IMR-90 (cell line): ENCODE results near the gene LGI1. TPM values are rescaled to one million over a fixed set of nuclear protein-coding genes. Genes with fewer than 3 reads are reported as not detected.

ENCODE experiments used
- ATAC-seq: fragments of 200-7000 bp; cut with Tn5 transposase; 2 replicates; pipeline ENCODE4 v1.9.1; 2020; ENCODE audit warnings: low read depth, mild to moderate bottlenecking, moderate library complexity
- BruUV-seq: library from RNA; stranded (reverse); fragments of 400-500 nt; replicated peaks from 2 replicates; lab custom pipeline; 2021; lab: Mats Ljungman, UMichigan
- CTCF ChIA-PET: fragments of 300-600 bp; formaldehyde crosslinking; extraction: SDS; loops from one replicate; lab custom pipeline; 2021; ENCODE audit warnings: antibody characterized with exemption; lab: Yijun Ruan, JAX
- POLR2A ChIA-PET: fragments of 300-600 bp; sonication (Branson Sonifier 250); formaldehyde crosslinking; loops from one replicate; lab custom pipeline; 2022; ENCODE audit warnings: antibody characterized with exemption; ENCODE audit not compliant: unreplicated experiment; lab: Charles Lee
- DNase-seq: peaks from one replicate; pipeline ENCODE4 v3.0.0; 2013
- H2AFZ ChIP-seq: replicated peaks from 2 replicates; pipeline ENCODE3; 2013; ENCODE audit warnings: low read length, mild to moderate bottlenecking; ENCODE audit not compliant: poor library complexity
- H2AK5ac ChIP-seq: 2 replicates; pipeline ENCODE4 v1.6.1; 2013; ENCODE audit warnings: low read depth, low read length, inconsistent platforms
- H2AK9ac ChIP-seq: replicated peaks from 2 replicates; pipeline ENCODE3; 2013; ENCODE audit warnings: mild to moderate bottlenecking, low read depth, low read length, moderate library complexity; ENCODE audit not compliant: poor library complexity
- H2BK120ac ChIP-seq: 2 replicates; pipeline ENCODE4 v1.6.1; 2013; ENCODE audit warnings: low read depth, low read length, inconsistent platforms
- H2BK15ac ChIP-seq: 3 replicates; pipeline ENCODE4 v1.6.1; 2013; ENCODE audit warnings: low read depth, low read length, inconsistent platforms
- H2BK20ac ChIP-seq: 2 replicates; pipeline ENCODE4 v1.6.1; 2013; ENCODE audit warnings: low read depth, mild to moderate bottlenecking, inconsistent platforms, low read length, moderate library complexity
- H2BK5ac ChIP-seq: 2 replicates; pipeline ENCODE4 v1.6.1; 2013; ENCODE audit warnings: mild to moderate bottlenecking, low read depth, low read length, inconsistent platforms; ENCODE audit not compliant: poor library complexity, severe bottlenecking
- H3K14ac ChIP-seq: replicated peaks from 2 replicates; pipeline ENCODE4 v1.6.1; 2013; ENCODE audit warnings: low read depth, low read length, inconsistent platforms
- H3K18ac ChIP-seq: 2 replicates; pipeline ENCODE4 v1.6.1; 2013; ENCODE audit warnings: low read depth, low read length, control low read depth
- H3K23ac ChIP-seq: 2 replicates; pipeline ENCODE4 v1.6.1; 2013; ENCODE audit warnings: low read depth, low read length, inconsistent platforms
- H3K27ac ChIP-seq: 2 replicates; pipeline ENCODE4 v1.5.1; 2013; ENCODE audit warnings: mild to moderate bottlenecking, control low read depth, low read length; ENCODE audit not compliant: insufficient read depth
- H3K27me3 ChIP-seq: 2 replicates; pipeline ENCODE4 v1.6.1; 2013; ENCODE audit warnings: low read length; ENCODE audit not compliant: control insufficient read depth, insufficient read depth
- H3K36me3 ChIP-seq: 2 replicates; pipeline ENCODE4 v1.6.1; 2013; ENCODE audit warnings: low read length, mixed read lengths; ENCODE audit not compliant: control insufficient read depth, insufficient read depth
- H3K4ac ChIP-seq: 2 replicates; pipeline ENCODE4 v1.6.1; 2013; ENCODE audit warnings: low read depth, low read length, inconsistent platforms
- H3K4me1 ChIP-seq: 2 replicates; pipeline ENCODE4 v1.6.1; 2013; ENCODE audit warnings: low read length, mixed read lengths; ENCODE audit not compliant: control insufficient read depth, insufficient read depth
- H3K4me2 ChIP-seq: 2 replicates; pipeline ENCODE4 v1.6.1; 2013; ENCODE audit warnings: low read depth, mild to moderate bottlenecking, control low read depth, low read length, moderate library complexity
- H3K4me3 ChIP-seq: 2 replicates; pipeline ENCODE4 v1.5.1; 2013; ENCODE audit warnings: low read depth, mild to moderate bottlenecking, control low read depth, low read length, moderate library complexity; ENCODE audit not compliant: insufficient read depth
- H3K56ac ChIP-seq: 2 replicates; pipeline ENCODE4 v1.6.1; 2013; ENCODE audit warnings: low read length, inconsistent platforms; ENCODE audit not compliant: insufficient read depth; ENCODE audit errors: extremely low read depth
- H3K79me1 ChIP-seq, 2 experiments: 2 replicates each; pipeline ENCODE4 v1.6.1; 2013; ENCODE audit warnings: low read length in 2 of 2, inconsistent platforms in 1 of 2, low read depth in 1 of 2
- H3K9ac ChIP-seq: 2 replicates; pipeline ENCODE4 v1.6.1; 2013; ENCODE audit warnings: low read depth, low read length, control low read depth
- H3K9me1 ChIP-seq: 2 replicates; pipeline ENCODE4 v1.6.1; 2013; ENCODE audit warnings: low read length, inconsistent platforms; ENCODE audit not compliant: insufficient read depth
- H3K9me3 ChIP-seq: 2 replicates; pipeline ENCODE4 v1.6.1; 2013; ENCODE audit warnings: low read length; ENCODE audit not compliant: control insufficient read depth, insufficient read depth
- H4K20me1 ChIP-seq: 2 replicates; pipeline ENCODE4 v1.6.1; 2013; ENCODE audit warnings: low read length, inconsistent platforms; ENCODE audit not compliant: insufficient read depth
- H4K5ac ChIP-seq: 2 replicates; pipeline ENCODE4 v1.6.1; 2013; ENCODE audit warnings: mild to moderate bottlenecking, low read depth, low read length, control low read depth
- H4K8ac ChIP-seq, 2 experiments: 2 replicates each; pipeline ENCODE4 v1.6.1; 2013; ENCODE audit warnings: low read depth in 2 of 2, low read length in 2 of 2, control low read depth in 1 of 2, inconsistent platforms in 1 of 2
- H4K91ac ChIP-seq: 2 replicates; pipeline ENCODE4 v1.6.1; 2013; ENCODE audit warnings: low read depth, low read length, inconsistent platforms; ENCODE audit not compliant: insufficient read depth
- RAD21 ChIP-seq: IDR thresholded peaks from 2 replicates; pipeline ENCODE4 v1.6.1; 2012; ENCODE audit warnings: low read length, improper control_type of control experiment
- RFX5 ChIP-seq: IDR thresholded peaks from 2 replicates; pipeline ENCODE4 v1.8.0; 2012; ENCODE audit warnings: low read depth, mild to moderate bottlenecking, low read length, moderate library complexity
- dilution Hi-C: fragments of 300-500 bp; cut with HindIII; formaldehyde crosslinking; loops from one replicate; pipeline ENCODE4 v1.14.3; 2018; ENCODE audit warnings: low sequenced_read_pairs; ENCODE audit not compliant: unreplicated experiment
- in situ Hi-C: fragments of 300-500 bp; cut with MboI; formaldehyde crosslinking; loops from 3 replicates; pipeline ENCODE4 v1.14.3; 2019; ENCODE audit warnings: low sequenced_read_pairs, inconsistent platforms, mixed read lengths
- intact Hi-C: fragments of 100-400 bp; cut with micrococcal nuclease; formaldehyde crosslinking; loops from 2 replicates; pipeline ENCODE4 v1.10.0; 2022
- polyA plus RNA-seq, 3 experiments: library from polyadenylated mRNA; depleted of rRNA; stranded (reverse); fragments of >200 nt; gene quantifications; 2 replicates each; pipeline ENCODE4 v1.2.3, GENCODE V29; 2012; ENCODE audit warnings: low replicate concordance in 1 of 3
- total RNA-seq: library from RNA; depleted of rRNA; stranded (reverse); fragments of >200 nt; gene quantifications from 2 replicates; pipeline ENCODE4 v1.2.3, GENCODE V29; 2012

The LGI1 gene
- total and polyA plus RNA-seq, 2 of the 4 experiments (the other 2 are of a cell fraction) = not detected

DNA sequence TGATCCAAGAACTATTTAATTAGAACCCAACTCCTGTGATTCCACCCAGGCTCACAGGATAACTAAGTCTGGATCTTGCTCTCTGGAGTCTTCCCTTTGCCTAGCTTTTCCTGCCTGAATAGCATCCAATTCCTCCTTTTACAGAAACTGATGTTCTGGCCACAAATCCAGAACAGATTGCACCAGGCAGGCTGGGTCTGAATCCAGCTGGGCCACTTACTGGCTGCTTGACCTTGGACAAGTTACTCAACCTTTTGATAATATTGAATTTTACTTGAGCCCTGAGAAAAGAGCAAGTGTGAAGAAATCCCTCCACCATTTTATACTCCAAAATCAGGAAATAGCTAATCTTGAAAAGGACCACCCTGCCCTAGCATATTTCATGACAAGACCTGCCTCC lies 80.5 kb downstream of the LGI1 start:
- Histone ChIP-seq H2BK5ac (no peak overlapping the region), H3K4ac (no peak overlapping the region), H2BK15ac (no peak overlapping the region), H3K9me3 (no peaks in the 10 kb centered on the region), H4K91ac (no peak overlapping the region), H2AK5ac (no peak overlapping the region), H3K14ac (no peak overlapping the region), H4K5ac (no peak overlapping the region), H2BK20ac (no peak overlapping the region), H2BK120ac (no peak overlapping the region), H3K36me3 (no peaks in the 10 kb centered on the region), H3K27me3 (peaks cover 13% of the 10 kb centered on the region), H3K4me1 (no peaks in the 10 kb centered on the region), H4K8ac (no peak overlapping the region), H3K56ac (no peak overlapping the region), H3K9ac (no peak overlapping the region), H2AFZ (no peak overlapping the region), H3K4me3 (no peak overlapping the region), H3K23ac (no peak overlapping the region), H3K27ac (no peak overlapping the region), H3K9me1 (no peaks in the 10 kb centered on the region), H2AK9ac (no peak overlapping the region), H3K18ac (no peak overlapping the region), H3K4me2 (no peak overlapping the region), H4K20me1 (no peaks in the 10 kb centered on the region), H3K79me1 (no peaks in the 10 kb centered on the region)
- BruUV-seq = no TSS peak
- ATAC-seq = no peak
- POLR2A ChIA-PET = no interaction called here
- intact Hi-C loops = no loop called here
- CTCF ChIA-PET = no interaction called here
- in situ Hi-C loops = no loop called here
- TF ChIP-seq RAD21 (no peak), RFX5 (no peak)
- dilution Hi-C loops = no loop called here
- DNase-seq = no peak
